Measurements from ENCODE around the gene ABCC5.

- TF ChIP-seq CTCF (IDR thresholded peaks at IDR 0.05) (no peak), POLR2A (IDR thresholded peaks at IDR 0.05) (no peak), EP300 (IDR thresholded peaks at IDR 0.05) (no peak)
These were observed 142.3 kb downstream of the ABCC5 start for GRCh38 chr3:183875411-183875810.

All from tibial nerve (tissue), 4 donors.